Bone marrow (tissue), 2 donors: ENCODE measurements around the gene NDUFB10.
A peak's percentile ranks its signal among the peaks of the same experiment; 100 is the strongest.
"Not testable (repeated sequence)": the region's sequence is repeated elsewhere in the genome, so short reads cannot be mapped to it uniquely, and the experiment has no call there.

ENCODE experiments used
- DNase-seq, 2 donors: peaks; one replicate each; lab custom pipeline; 2025; lab: John Stamatoyannopoulos, UW

Gene NDUFB10

GRCh38 chr16:1959269-1960039 is at the start of gene NDUFB10:
Gene NDUFB10, plus strand, starts transcription at chr16:1959538. Its CDS starts 87 bp downstream, at chr16:1959625.
- peak; percentile 64 to 82 for DNase-seq

- no peak for DNase-seq
Observed at GRCh38 chr16:1909561-1910231, 49.6 kb upstream of the NDUFB10 start.

- DNase-seq = no peak
Observed at GRCh38 chr16:1911467-1912214, 47.7 kb upstream of the NDUFB10 start.

GRCh38 chr16:1912215-1912543 is 47.2 kb upstream of the NDUFB10 start:
- DNase-seq = no peak

GRCh38 chr16:1913327-1914083 is 45.8 kb upstream of the NDUFB10 start:
- DNase-seq = no peak

- no peak for DNase-seq
Observed at GRCh38 chr16:1914084-1914608, 45.2 kb upstream of the NDUFB10 start.

GRCh38 chr16:1914988-1915387 is 44.4 kb upstream of the NDUFB10 start:
- DNase-seq = no peak

- no peak for DNase-seq
Observed at GRCh38 chr16:1915732-1916639, 43.4 kb upstream of the NDUFB10 start.

- DNase-seq = no peak
Observed at GRCh38 chr16:1916640-1916990, 42.7 kb upstream of the NDUFB10 start.

- DNase-seq = no peak
Observed at GRCh38 chr16:1917056-1917664, 42.2 kb upstream of the NDUFB10 start.

- no peak for DNase-seq
Observed at GRCh38 chr16:1917665-1918350, 41.5 kb upstream of the NDUFB10 start.

GRCh38 chr16:1918351-1919326 is 40.7 kb upstream of the NDUFB10 start, which contains the start of gene HS3ST6:
Gene HS3ST6, minus strand, starts transcription at chr16:1918415. Its CDS starts 92 bp downstream, at chr16:1918323.
- no peak for DNase-seq

GRCh38 chr16:1919327-1919998 is 39.9 kb upstream of the NDUFB10 start:
- no peak for DNase-seq

GRCh38 chr16:1920122-1920521 is 39.2 kb upstream of the NDUFB10 start:
- DNase-seq = not testable (repeated sequence)

GRCh38 chr16:1920727-1921171 is 38.6 kb upstream of the NDUFB10 start:
- DNase-seq = no peak

GRCh38 chr16:1922357-1922756 is 37.0 kb upstream of the NDUFB10 start:
- DNase-seq = no peak

GRCh38 chr16:1923299-1924034 is 35.9 kb upstream of the NDUFB10 start:
- no peak for DNase-seq
